Neural progenitor cell (in vitro differentiated cells): ENCODE results near the gene EPHB4. TPM values are rescaled to one million over a fixed set of nuclear protein-coding genes. Genes with fewer than 3 reads are reported as not detected.
A peak's percentile ranks its signal among the peaks of the same experiment; 100 is the strongest.
"Not testable (repeated sequence)": the region's sequence is repeated elsewhere in the genome, so short reads cannot be mapped to it uniquely, and the experiment has no call there.

Source experiments
- DNase-seq: peaks from one replicate; pipeline ENCODE4 v3.0.0-alpha.2; 2016; ENCODE audit warnings: low spot score
- H2AFZ ChIP-seq: fragments of 200-600 bp; sonication (generic); replicated peaks from 2 replicates; pipeline ENCODE4 v1.6.1; 2016; ENCODE audit warnings: antibody characterized with exemption
- H3F3A ChIP-seq: fragments of 200-600 bp; sonication (generic); 2 replicates; pipeline ENCODE4 v1.6.1; 2016; ENCODE audit warnings: antibody characterized with exemption, low read depth
- H3K27ac ChIP-seq: fragments of 200-600 bp; sonication (generic); 2 replicates; pipeline ENCODE4 v1.5.1; 2016; ENCODE audit warnings: mild to moderate bottlenecking
- H3K27me3 ChIP-seq: fragments of 200-600 bp; sonication (generic); 2 replicates; pipeline ENCODE4 v1.6.1; 2016; ENCODE audit warnings: mild to moderate bottlenecking, moderate library complexity
- H3K36me3 ChIP-seq: fragments of 200-600 bp; sonication (generic); 2 replicates; pipeline ENCODE4 v1.5.1; 2016
- H3K4me1 ChIP-seq: fragments of 200-600 bp; sonication (generic); 2 replicates; pipeline ENCODE4 v1.6.1; 2016; ENCODE audit warnings: mixed run types
- H3K4me2 ChIP-seq: fragments of 200-600 bp; sonication (generic); 2 replicates; pipeline ENCODE4 v1.6.1; 2016
- H3K4me3 ChIP-seq: fragments of 200-600 bp; sonication (generic); 2 replicates; pipeline ENCODE4 v1.5.1; 2016
- H3K79me2 ChIP-seq: fragments of 200-600 bp; sonication (generic); 2 replicates; pipeline ENCODE4 v1.6.1; 2016; ENCODE audit warnings: low read depth
- H3K9ac ChIP-seq: fragments of 200-600 bp; sonication (generic); 2 replicates; pipeline ENCODE4 v1.6.1; 2016
- H3K9me3 ChIP-seq: fragments of 200-600 bp; sonication (generic); 2 replicates; pipeline ENCODE4 v1.5.1; 2016; ENCODE audit warnings: low read depth
- H4K20me1 ChIP-seq: fragments of 200-600 bp; sonication (generic); 2 replicates; pipeline ENCODE4 v1.6.1; 2016; ENCODE audit warnings: low read depth
- H3K27ac Mint-ChIP-seq: 3 replicates; pipeline ENCODE4 v1.8.0; 2021; ENCODE audit warnings: mixed read lengths
- H3K27me3 Mint-ChIP-seq: 2 replicates; pipeline ENCODE4 v1.8.0; 2022; ENCODE audit warnings: low read depth, mild to moderate bottlenecking, inconsistent platforms, moderate library complexity, mixed read lengths; ENCODE audit not compliant: insufficient read depth
- H3K36me3 Mint-ChIP-seq: 3 replicates; pipeline ENCODE4 v1.8.0; 2021; ENCODE audit warnings: mixed read lengths
- H3K4me1 Mint-ChIP-seq: 3 replicates; pipeline ENCODE4 v1.8.0; 2021; ENCODE audit warnings: mixed read lengths
- H3K4me3 Mint-ChIP-seq: 3 replicates; pipeline ENCODE4 v1.8.0; 2021; ENCODE audit warnings: mild to moderate bottlenecking, moderate library complexity, mixed read lengths
- H3K9me3 Mint-ChIP-seq: 3 replicates; pipeline ENCODE4 v1.8.0; 2020; ENCODE audit warnings: mixed read lengths
- EZH2 ChIP-seq: fragments of 200-600 bp; sonication (generic); IDR thresholded peaks from 2 replicates; pipeline ENCODE4 v1.6.1; 2017; ENCODE audit warnings: antibody characterized with exemption, mild to moderate bottlenecking, moderate library complexity
- EZH2phosphoT487 ChIP-seq: fragments of 200-600 bp; sonication (generic); IDR thresholded peaks from 2 replicates; pipeline ENCODE4 v1.6.1; 2017; ENCODE audit warnings: antibody characterized with exemption
- total RNA-seq: library from RNA; depleted of rRNA; stranded (reverse); fragments of >200 nt; gene quantifications from 2 replicates; pipeline ENCODE4 v1.2.3, GENCODE V29; 2015; ENCODE audit warnings: low replicate concordance
- TF ChIP-seq, protein P1 (sequence below): fragments of 200-600 bp; sonication (generic); IDR thresholded peaks from 2 replicates; pipeline ENCODE4 v1.5.1; 2017; ENCODE audit warnings: antibody characterized with exemption, mild to moderate bottlenecking

Gene EPHB4
- total RNA-seq, 1 donor from 2014 or later = 66.5 TPM

DNA sequence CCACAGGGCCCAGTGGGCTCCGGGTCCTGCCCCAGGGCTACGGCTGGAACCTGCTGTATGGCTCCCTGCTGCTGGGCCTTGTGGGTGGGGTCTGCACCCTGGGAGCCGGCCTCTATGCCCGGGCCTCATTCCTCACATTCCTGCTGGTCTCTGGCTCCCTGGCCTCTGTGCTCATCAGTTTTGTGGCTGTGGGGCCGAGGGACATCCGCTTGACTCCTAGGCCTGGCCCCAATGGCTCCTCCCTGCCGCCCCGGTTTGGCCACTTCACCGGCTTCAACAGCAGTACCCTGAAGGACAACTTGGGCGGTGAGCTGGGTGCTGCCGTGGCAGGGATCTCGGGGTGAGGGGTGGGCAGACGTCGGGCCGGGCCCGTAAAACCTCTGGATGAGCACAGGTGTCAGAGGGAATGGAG, 29.6 kb upstream of the EPHB4 start:
- TF ChIP-seq, protein P1, sequence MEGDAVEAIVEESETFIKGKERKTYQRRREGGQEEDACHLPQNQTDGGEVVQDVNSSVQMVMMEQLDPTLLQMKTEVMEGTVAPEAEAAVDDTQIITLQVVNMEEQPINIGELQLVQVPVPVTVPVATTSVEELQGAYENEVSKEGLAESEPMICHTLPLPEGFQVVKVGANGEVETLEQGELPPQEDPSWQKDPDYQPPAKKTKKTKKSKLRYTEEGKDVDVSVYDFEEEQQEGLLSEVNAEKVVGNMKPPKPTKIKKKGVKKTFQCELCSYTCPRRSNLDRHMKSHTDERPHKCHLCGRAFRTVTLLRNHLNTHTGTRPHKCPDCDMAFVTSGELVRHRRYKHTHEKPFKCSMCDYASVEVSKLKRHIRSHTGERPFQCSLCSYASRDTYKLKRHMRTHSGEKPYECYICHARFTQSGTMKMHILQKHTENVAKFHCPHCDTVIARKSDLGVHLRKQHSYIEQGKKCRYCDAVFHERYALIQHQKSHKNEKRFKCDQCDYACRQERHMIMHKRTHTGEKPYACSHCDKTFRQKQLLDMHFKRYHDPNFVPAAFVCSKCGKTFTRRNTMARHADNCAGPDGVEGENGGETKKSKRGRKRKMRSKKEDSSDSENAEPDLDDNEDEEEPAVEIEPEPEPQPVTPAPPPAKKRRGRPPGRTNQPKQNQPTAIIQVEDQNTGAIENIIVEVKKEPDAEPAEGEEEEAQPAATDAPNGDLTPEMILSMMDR = no peak
- no peak for TF ChIP-seq EZH2phosphoT487
- TF ChIP-seq EZH2 = no peak
- no peaks in the 10 kb centered on the region for H3K36me3 ChIP-seq
- H3K4me2 ChIP-seq = no peak overlapping the region
- Mint-ChIP-seq H3K36me3 (peaks cover 3% of the 10 kb centered on the region), H3K4me3 (no peak overlapping the region), H3K4me1 (peaks cover 5% of the 10 kb centered on the region), H3K27me3 (peaks cover 2% of the 10 kb centered on the region), H3K27ac (no peak overlapping the region), H3K9me3 (no peaks in the 10 kb centered on the region)
- H3K79me2 ChIP-seq = peaks cover 23% of the 10 kb centered on the region
- peaks cover 3% of the 10 kb centered on the region for H3F3A ChIP-seq
- peaks cover 10% of the 10 kb centered on the region for H3K4me1 ChIP-seq
- H4K20me1 ChIP-seq = peaks cover 6% of the 10 kb centered on the region
- DNase-seq = peak; percentile 20
- H3K27me3 ChIP-seq = peaks cover 5% of the 10 kb centered on the region
- H3K9ac ChIP-seq = peak overlapping the region; percentile 45
- H3K27ac ChIP-seq = no peak overlapping the region
- no peak overlapping the region for H2AFZ ChIP-seq
- H3K4me3 ChIP-seq = no peak overlapping the region
- no peaks in the 10 kb centered on the region for H3K9me3 ChIP-seq

DNA sequence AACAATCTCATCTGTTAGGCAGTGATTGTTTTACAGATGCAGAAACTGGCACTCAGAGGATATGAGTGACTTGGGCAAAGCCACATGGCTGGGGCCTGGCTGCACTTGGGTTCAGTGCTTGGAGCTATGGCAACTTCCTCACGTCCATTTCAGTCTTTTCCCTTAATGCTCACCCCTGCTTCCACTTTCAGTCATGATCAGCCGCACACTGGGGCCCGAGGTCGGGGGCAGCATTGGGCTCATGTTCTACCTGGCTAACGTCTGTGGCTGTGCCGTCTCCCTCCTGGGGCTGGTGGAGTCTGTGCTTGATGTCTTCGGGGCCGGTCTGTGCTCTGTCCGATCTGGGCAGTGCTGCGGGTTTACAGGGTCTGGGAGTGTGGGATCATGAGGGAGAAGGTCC, 28.2 kb upstream of the EPHB4 start:
- no peaks in the 10 kb centered on the region for H3K9me3 Mint-ChIP-seq
- no peak for DNase-seq
- H2AFZ ChIP-seq = no peak overlapping the region
- no peak overlapping the region for H3K4me2 ChIP-seq
- no peaks in the 10 kb centered on the region for H3K9me3 ChIP-seq
- no peak overlapping the region for H3K9ac ChIP-seq
- no peak overlapping the region for H3K27ac Mint-ChIP-seq
- peaks cover 3% of the 10 kb centered on the region for H3F3A ChIP-seq
- H3K4me3 Mint-ChIP-seq = no peak overlapping the region
- TF ChIP-seq EZH2 = no peak
- TF ChIP-seq, protein P1 = no peak
- TF ChIP-seq EZH2phosphoT487 = no peak
- peaks cover 2% of the 10 kb centered on the region for H3K27me3 Mint-ChIP-seq
- H3K4me3 ChIP-seq = no peak overlapping the region
- H3K27me3 ChIP-seq = peaks cover 5% of the 10 kb centered on the region
- peaks cover 10% of the 10 kb centered on the region for H3K4me1 ChIP-seq
- H3K36me3 Mint-ChIP-seq = peaks cover 3% of the 10 kb centered on the region
- peaks cover 6% of the 10 kb centered on the region for H4K20me1 ChIP-seq
- peaks cover 7% of the 10 kb centered on the region for H3K4me1 Mint-ChIP-seq
- H3K27ac ChIP-seq = no peak overlapping the region
- H3K36me3 ChIP-seq = no peaks in the 10 kb centered on the region
- peaks cover 23% of the 10 kb centered on the region for H3K79me2 ChIP-seq

DNA sequence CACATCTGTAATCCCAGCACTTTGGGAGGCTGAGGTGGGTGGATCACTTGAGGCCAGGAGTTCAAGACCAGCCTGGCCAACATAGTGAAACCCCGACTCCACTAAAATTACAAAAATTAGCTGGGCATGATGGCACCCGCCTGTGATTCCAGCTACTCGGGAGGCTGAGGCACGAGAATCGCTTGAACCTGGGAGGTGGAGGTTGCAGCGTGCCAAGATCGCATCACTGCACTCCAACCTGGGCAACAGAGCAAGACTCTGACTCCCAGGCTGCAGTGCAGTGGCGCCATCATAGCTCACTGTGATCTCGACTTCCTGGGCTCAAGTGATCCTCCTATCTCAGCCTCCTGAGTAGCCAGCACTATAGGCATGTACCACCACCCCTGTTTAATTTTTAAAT, 27.6 kb upstream of the EPHB4 start:
- not testable (repeated sequence) for H3K27ac ChIP-seq

DNA sequence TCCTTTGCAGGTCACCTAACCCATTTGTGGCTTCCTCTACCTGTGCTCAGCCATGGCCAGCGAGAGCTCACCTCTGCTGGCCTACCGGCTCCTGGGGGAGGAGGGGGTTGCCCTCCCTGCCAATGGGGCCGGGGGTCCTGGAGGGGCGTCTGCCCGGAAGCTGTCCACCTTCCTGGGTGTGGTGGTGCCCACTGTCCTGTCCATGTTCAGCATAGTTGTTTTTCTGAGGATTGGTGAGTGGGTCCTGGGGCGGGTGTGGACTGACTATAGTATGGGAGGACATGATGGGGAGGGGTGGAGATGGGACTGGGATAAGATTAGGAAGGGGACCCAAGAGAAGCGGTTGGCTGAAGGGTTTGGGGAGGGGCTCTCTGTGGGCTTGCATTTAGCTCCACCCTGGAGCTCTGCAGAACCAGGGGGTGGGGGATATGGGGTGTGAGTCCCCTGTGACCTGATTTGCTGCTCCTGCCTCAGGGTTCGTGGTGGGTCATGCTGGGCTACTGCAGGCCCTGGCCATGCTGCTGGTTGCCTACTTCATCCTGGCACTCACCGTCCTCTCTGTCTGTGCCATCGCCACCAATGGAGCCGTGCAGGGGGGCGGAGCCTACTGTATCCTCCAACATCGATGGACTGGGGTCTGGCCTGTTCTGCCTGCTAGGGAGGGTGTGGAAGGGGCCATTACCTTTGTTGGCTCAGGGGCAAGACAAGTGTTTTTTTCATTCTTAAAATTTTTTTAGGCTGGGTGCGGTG, 27.0 kb upstream of the EPHB4 start:
- peaks cover 5% of the 10 kb centered on the region for H3K27me3 Mint-ChIP-seq
- Histone ChIP-seq H4K20me1 (peaks cover 6% of the 10 kb centered on the region), H3K9me3 (no peaks in the 10 kb centered on the region), H3K27me3 (peaks cover 5% of the 10 kb centered on the region), H3F3A (peaks cover 3% of the 10 kb centered on the region), H3K79me2 (peaks cover 23% of the 10 kb centered on the region), H3K36me3 (no peaks in the 10 kb centered on the region), H2AFZ (no peak overlapping the region), H3K4me1 (peaks cover 10% of the 10 kb centered on the region), H3K9ac (no peak overlapping the region), H3K4me3 (no peak overlapping the region), H3K27ac (no peak overlapping the region), H3K4me2 (no peak overlapping the region)
- H3K4me3 Mint-ChIP-seq = peak overlapping the region; percentile 24
- no peaks in the 10 kb centered on the region for H3K9me3 Mint-ChIP-seq
- TF ChIP-seq, protein P1 = no peak
- TF ChIP-seq EZH2phosphoT487 = no peak
- no peak for TF ChIP-seq EZH2
- DNase-seq = no peak
- peaks cover 7% of the 10 kb centered on the region for H3K4me1 Mint-ChIP-seq
- no peaks in the 10 kb centered on the region for H3K36me3 Mint-ChIP-seq
- H3K27ac Mint-ChIP-seq = no peak overlapping the region

More for the DNA sequence above, 27.6 kb upstream of the EPHB4 start:
- Histone ChIP-seq H3K4me1 (peaks cover 10% of the 10 kb centered on the region), H3K79me2 (peaks cover 23% of the 10 kb centered on the region)
- H3K4me1 Mint-ChIP-seq, H3K27me3 Mint-ChIP-seq, H3K4me3 ChIP-seq, H3K9me3 ChIP-seq, H3K9me3 Mint-ChIP-seq, H4K20me1 ChIP-seq, H3F3A ChIP-seq, H3K36me3 Mint-ChIP-seq, H3K4me2 ChIP-seq, DNase-seq, H3K36me3 ChIP-seq, H3K4me3 Mint-ChIP-seq, H2AFZ ChIP-seq, H3K27me3 ChIP-seq, H3K27ac Mint-ChIP-seq, H3K9ac ChIP-seq: not testable (repeated sequence)
